ENCODE data around the gene TMEM203.

DNA sequence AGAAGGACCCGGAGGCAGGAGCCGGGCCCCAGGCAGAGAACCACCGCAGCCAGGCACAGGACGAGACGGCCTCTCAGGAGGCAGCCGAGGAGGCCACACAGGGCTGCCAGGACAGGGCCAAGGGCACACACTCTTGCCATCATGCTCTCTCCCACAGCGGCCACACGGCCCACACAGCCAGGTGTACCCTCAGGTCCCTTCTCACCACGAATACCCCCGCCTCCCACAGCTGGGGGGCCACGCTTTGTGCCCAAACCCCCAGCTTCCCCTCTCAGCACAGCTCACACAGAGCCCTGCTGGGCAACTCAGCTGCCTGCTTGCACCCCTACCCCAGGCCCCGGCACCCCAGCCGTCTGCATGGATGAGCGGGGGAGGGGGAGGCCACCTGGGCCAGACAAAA, 11.7 kb downstream of the TMEM203 start:
- TF ChIP-seq, protein P1, sequence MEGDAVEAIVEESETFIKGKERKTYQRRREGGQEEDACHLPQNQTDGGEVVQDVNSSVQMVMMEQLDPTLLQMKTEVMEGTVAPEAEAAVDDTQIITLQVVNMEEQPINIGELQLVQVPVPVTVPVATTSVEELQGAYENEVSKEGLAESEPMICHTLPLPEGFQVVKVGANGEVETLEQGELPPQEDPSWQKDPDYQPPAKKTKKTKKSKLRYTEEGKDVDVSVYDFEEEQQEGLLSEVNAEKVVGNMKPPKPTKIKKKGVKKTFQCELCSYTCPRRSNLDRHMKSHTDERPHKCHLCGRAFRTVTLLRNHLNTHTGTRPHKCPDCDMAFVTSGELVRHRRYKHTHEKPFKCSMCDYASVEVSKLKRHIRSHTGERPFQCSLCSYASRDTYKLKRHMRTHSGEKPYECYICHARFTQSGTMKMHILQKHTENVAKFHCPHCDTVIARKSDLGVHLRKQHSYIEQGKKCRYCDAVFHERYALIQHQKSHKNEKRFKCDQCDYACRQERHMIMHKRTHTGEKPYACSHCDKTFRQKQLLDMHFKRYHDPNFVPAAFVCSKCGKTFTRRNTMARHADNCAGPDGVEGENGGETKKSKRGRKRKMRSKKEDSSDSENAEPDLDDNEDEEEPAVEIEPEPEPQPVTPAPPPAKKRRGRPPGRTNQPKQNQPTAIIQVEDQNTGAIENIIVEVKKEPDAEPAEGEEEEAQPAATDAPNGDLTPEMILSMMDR (conservative IDR thresholded peaks at IDR 0.05; ENCODE audit: low read depth, low read length) = no peak
- TF ChIP-seq EZH2 (IDR thresholded peaks at IDR 0.05; ENCODE audit: low read length, unreplicated experiment) = no peak

All from PC-3 (cell line).